BLaER1 (cell line): ENCODE results near the gene TAF5L.

Source experiments
- H3K27ac ChIP-seq: shearing (Covaris generic); formaldehyde crosslinking; 2 replicates; pipeline ENCODE4 v1.8.1; 2022
- H3K27me3 ChIP-seq: shearing (Covaris generic); formaldehyde crosslinking; 2 replicates; pipeline ENCODE4 v1.8.1; 2022
- H3K36me3 ChIP-seq: shearing (Covaris generic); formaldehyde crosslinking; 2 replicates; pipeline ENCODE4 v1.8.1; 2022
- H3K4me1 ChIP-seq: shearing (Covaris generic); formaldehyde crosslinking; 2 replicates; pipeline ENCODE4 v1.8.1; 2022
- H3K4me2 ChIP-seq: shearing (Covaris generic); formaldehyde crosslinking; 2 replicates; pipeline ENCODE4 v1.8.1; 2022
- H3K4me3 ChIP-seq: shearing (Covaris generic); formaldehyde crosslinking; 2 replicates; pipeline ENCODE4 v1.8.1; 2022
- H3K9ac ChIP-seq: shearing (Covaris generic); formaldehyde crosslinking; 2 replicates; pipeline ENCODE4 v1.8.1; 2022
- H3K9me3 ChIP-seq: shearing (Covaris generic); formaldehyde crosslinking; 2 replicates; pipeline ENCODE4 v1.8.1; 2022
- H4K20me1 ChIP-seq: shearing (Covaris generic); formaldehyde crosslinking; 2 replicates; pipeline ENCODE4 v1.8.1; 2022
- Cebpa-rat ChIP-seq: shearing (Covaris generic); IDR thresholded peaks from 2 replicates; pipeline ENCODE4 v1.8.1; 2022

Gene TAF5L

DNA sequence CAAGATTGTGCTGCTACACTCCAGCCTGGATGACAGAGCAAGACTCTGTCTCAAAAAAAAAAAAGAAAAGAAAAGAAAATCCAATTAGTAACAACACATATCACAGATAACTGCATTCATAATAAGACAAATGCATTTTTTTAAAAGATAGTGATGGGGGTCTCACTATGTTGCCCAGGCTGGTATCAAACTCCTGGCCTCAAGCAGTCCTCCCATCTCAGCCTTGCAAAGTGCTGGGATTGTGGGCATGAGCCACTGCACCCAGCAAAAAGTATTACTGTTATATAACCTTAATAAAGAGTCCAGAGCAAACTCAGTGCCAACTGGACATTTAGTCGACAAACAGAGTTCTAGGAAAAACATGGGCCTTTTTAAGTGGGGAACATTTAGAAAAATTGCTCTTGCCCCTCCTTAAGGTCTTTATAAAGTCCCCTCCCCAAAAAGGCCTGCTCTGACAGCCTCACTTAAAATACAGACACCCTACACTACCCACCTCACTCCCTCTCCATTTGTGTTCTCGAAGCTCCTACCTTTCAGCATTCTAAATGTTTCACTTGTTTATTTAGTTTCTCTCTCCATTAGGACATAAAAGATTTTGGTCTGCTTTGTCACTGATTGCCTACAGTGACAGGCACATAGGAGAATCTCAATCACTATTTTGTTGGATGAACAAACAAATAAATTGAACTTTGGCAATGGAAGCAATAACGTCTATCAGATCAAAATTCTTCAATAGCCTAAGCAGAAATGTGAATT lies 74.9 kb downstream of the TAF5L start:
- no peak overlapping the region for H3K27ac ChIP-seq
- no peak overlapping the region for H3K4me3 ChIP-seq
- no peak overlapping the region for H3K9ac ChIP-seq
- H3K4me1 ChIP-seq, result peaks cover 12% of the 10 kb centered on the region
- peaks cover 54% of the 10 kb centered on the region for H3K36me3 ChIP-seq
- H3K9me3 ChIP-seq, result no peaks in the 10 kb centered on the region
- no peak overlapping the region for H3K4me2 ChIP-seq
- no peak for TF ChIP-seq Cebpa-rat
- no peaks in the 10 kb centered on the region for H3K27me3 ChIP-seq
- peaks cover 85% of the 10 kb centered on the region for H4K20me1 ChIP-seq

DNA sequence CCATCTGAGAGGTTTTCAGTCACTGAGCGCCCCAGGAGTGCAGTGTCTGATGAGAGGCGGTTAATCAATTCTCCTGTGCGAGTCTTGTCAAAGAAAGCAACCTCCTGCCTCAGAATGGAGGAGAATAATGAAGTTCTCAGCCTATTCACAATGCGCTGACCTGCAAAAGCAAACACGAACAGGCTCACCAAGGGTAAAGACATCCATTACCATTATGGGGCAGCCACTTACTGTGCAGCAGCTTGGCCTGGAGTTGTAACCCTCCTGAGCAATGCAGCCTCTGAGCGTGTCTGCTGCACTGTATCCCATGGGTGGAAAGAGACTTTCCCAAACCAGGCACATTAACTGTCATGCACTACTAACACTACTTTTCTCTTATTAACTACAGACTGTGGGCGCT lies 78.4 kb downstream of the TAF5L start:
- no peaks in the 10 kb centered on the region for H3K4me1 ChIP-seq
- H3K9me3 ChIP-seq, result no peaks in the 10 kb centered on the region
- no peak overlapping the region for H3K27ac ChIP-seq
- peaks cover 51% of the 10 kb centered on the region for H4K20me1 ChIP-seq
- no peak overlapping the region for H3K9ac ChIP-seq
- no peaks in the 10 kb centered on the region for H3K27me3 ChIP-seq
- TF ChIP-seq Cebpa-rat, result no peak
- H3K4me2 ChIP-seq, result no peak overlapping the region
- no peak overlapping the region for H3K4me3 ChIP-seq
- peaks cover 72% of the 10 kb centered on the region for H3K36me3 ChIP-seq

DNA sequence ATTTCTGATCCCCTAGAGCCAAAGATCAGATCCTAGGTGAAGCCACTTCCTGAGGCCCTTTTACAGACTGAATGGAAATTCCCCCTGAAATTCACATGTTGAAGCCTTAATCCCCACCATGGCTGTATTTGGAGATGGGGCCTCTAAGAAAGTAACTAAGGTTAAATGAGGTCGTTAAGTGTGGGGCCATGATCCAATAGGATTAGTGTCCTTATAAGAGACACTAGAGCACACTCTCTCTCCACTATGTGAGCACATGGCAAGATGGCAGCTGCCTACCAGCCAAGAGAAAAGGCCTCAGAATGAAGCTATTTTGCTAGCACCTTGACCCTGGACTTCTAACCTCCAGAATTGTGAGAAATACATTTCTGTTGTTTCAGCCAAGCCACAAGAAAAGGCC lies 81.3 kb downstream of the TAF5L start:
- H3K36me3 ChIP-seq, result peaks cover 99% of the 10 kb centered on the region
- no peaks in the 10 kb centered on the region for H3K27me3 ChIP-seq
- no peaks in the 10 kb centered on the region for H3K4me1 ChIP-seq
- no peak overlapping the region for H3K4me2 ChIP-seq
- no peak overlapping the region for H3K27ac ChIP-seq
- no peaks in the 10 kb centered on the region for H3K9me3 ChIP-seq
- H4K20me1 ChIP-seq, result peaks cover 21% of the 10 kb centered on the region
- H3K9ac ChIP-seq, result no peak overlapping the region
- no peak overlapping the region for H3K4me3 ChIP-seq
- no peak for TF ChIP-seq Cebpa-rat
